Measurements from ENCODE around the gene EEF2K. TPM values are rescaled to one million over a fixed set of nuclear protein-coding genes. Genes with fewer than 3 reads are reported as not detected.

EEF2K gene
- total and polyA plus RNA-seq, 2 experiments from 2014 or later = 16.1 to 26.1 TPM

GRCh38 chr16:22337045-22337444 is 131.0 kb downstream of the EEF2K start:
- TF ChIP-seq CTCF (IDR thresholded peaks at IDR 0.05; ENCODE audit: low read depth, low read length) = no peak
- Histone ChIP-seq H3K4me3 (no peak overlapping the region), H3K27me3 (no peaks in the 10 kb centered on the region), H3K36me3 (peaks cover 13% of the 10 kb centered on the region), H3K4me1 (ENCODE audit: low read depth) (no peaks in the 10 kb centered on the region), H3K27ac (no peak overlapping the region), H3K9me3 (ENCODE audit: low read depth) (no peaks in the 10 kb centered on the region)
- no peak for DNase-seq (ENCODE audit: low read depth in 1 of 2, low spot score in 1 of 2)

GRCh38 chr16:22337849-22338635 is 132.0 kb downstream of the EEF2K start:
- no peak for DNase-seq (ENCODE audit: low read depth in 1 of 2, low spot score in 1 of 2)
- TF ChIP-seq CTCF (IDR thresholded peaks at IDR 0.05; ENCODE audit: low read depth, low read length) = no peak
- H3K36me3 ChIP-seq = peaks cover 13% of the 10 kb centered on the region
- H3K9me3 ChIP-seq (ENCODE audit: low read depth) = no peaks in the 10 kb centered on the region
- no peak overlapping the region for H3K4me3 ChIP-seq
- H3K4me1 ChIP-seq (ENCODE audit: low read depth) = no peaks in the 10 kb centered on the region
- H3K27me3 ChIP-seq = no peaks in the 10 kb centered on the region
- H3K27ac ChIP-seq = no peak overlapping the region

Other genes with a start within 250 kb of the EEF2K start
- gene PDZD9, start 205.2 kb upstream of the EEF2K start, total RNA-seq = not detected in 2 replicates
- gene PDZD9, start 205.2 kb upstream of the EEF2K start, polyA plus RNA-seq = 0.26 TPM in 1 of 2 replicates, not detected in the other
- gene MOSMO, start 198.2 kb upstream of the EEF2K start, total RNA-seq = 14.5 and 14.7 TPM in 2 replicates
- gene MOSMO, start 198.2 kb upstream of the EEF2K start, polyA plus RNA-seq = 6.3 and 7.0 TPM in 2 replicates
- 0.24 TPM in 1 of 2 replicates, not detected in the other for gene VWA3A, start 113.7 kb upstream of the EEF2K start, total RNA-seq
- 0.10 and 0.16 TPM in 2 replicates for gene VWA3A, start 113.7 kb upstream of the EEF2K start, polyA plus RNA-seq
- 0.06 TPM in 1 of 2 replicates, not detected in the other for gene SDR42E2, start 43.8 kb upstream of the EEF2K start, total RNA-seq
- not detected in 2 replicates for gene SDR42E2, start 43.8 kb upstream of the EEF2K start, polyA plus RNA-seq
- 43.5 and 65.3 TPM in 2 replicates for gene POLR3E, start 91.1 kb downstream of the EEF2K start, total RNA-seq
- 24.9 and 30.4 TPM in 2 replicates for gene POLR3E, start 91.1 kb downstream of the EEF2K start, polyA plus RNA-seq
- 7.4 and 10.7 TPM in 2 replicates for gene CDR2, start 168.3 kb downstream of the EEF2K start, total RNA-seq
- 7.5 and 9.7 TPM in 2 replicates for gene CDR2, start 168.3 kb downstream of the EEF2K start, polyA plus RNA-seq

Data from cardiac muscle cell (in vitro differentiated cells and primary cell).